Islet precursor cell (in vitro differentiated cells): ENCODE measurements around the gene LGMN.
"Not testable (repeated sequence)": the region's sequence is repeated elsewhere in the genome, so short reads cannot be mapped to it uniquely, and the experiment has no call there.

Source experiments
- DNase-seq: peaks from one replicate; pipeline ENCODE4 v3.0.0-alpha.2; 2018

Gene LGMN

GRCh38 chr14:92759679-92760523 is 11.5 kb upstream of the LGMN start:
- no peak for DNase-seq

- no peak for DNase-seq
Observed at GRCh38 chr14:92759300-92759678, 10.9 kb upstream of the LGMN start.

- no peak for DNase-seq
Observed at GRCh38 chr14:92756446-92756845, 8.0 kb upstream of the LGMN start.

- DNase-seq = no peak
Observed at GRCh38 chr14:92755495-92755894, 7.1 kb upstream of the LGMN start.

GRCh38 chr14:92754966-92755365 is 6.5 kb upstream of the LGMN start:
- DNase-seq = peak; percentile 60

- no peak for DNase-seq
Observed at GRCh38 chr14:92753250-92753649, 4.8 kb upstream of the LGMN start.

GRCh38 chr14:92751819-92752218 is 3.4 kb upstream of the LGMN start:
- DNase-seq = no peak

- DNase-seq = no peak
Observed at GRCh38 chr14:92750994-92751400, 2.6 kb upstream of the LGMN start.

GRCh38 chr14:92750222-92750728 is 1.8 kb upstream of the LGMN start:
- DNase-seq = not testable (repeated sequence)

GRCh38 chr14:92747701-92748258 is 647 bp downstream of the LGMN start:
- no peak for DNase-seq

GRCh38 chr14:92744198-92744597 is 4.2 kb downstream of the LGMN start:
- no peak for DNase-seq

GRCh38 chr14:92740440-92740839 is 8.0 kb downstream of the LGMN start:
- DNase-seq = no peak

GRCh38 chr14:92737619-92738188 is 10.7 kb downstream of the LGMN start:
- no peak for DNase-seq

- no peak for DNase-seq
Observed at GRCh38 chr14:92737206-92737605, 11.2 kb downstream of the LGMN start.

- DNase-seq = peak; percentile 63
Observed at GRCh38 chr14:92735344-92735743, 13.1 kb downstream of the LGMN start.

- DNase-seq = no peak
Observed at GRCh38 chr14:92734618-92735017, 13.8 kb downstream of the LGMN start.

- no peak for DNase-seq
Observed at GRCh38 chr14:92733007-92733406, 15.4 kb downstream of the LGMN start.

- no peak for DNase-seq
Observed at GRCh38 chr14:92731622-92732115, 16.8 kb downstream of the LGMN start.

GRCh38 chr14:92729634-92730358 is 18.6 kb downstream of the LGMN start:
- DNase-seq = no peak

- DNase-seq = no peak
Observed at GRCh38 chr14:92728759-92729364, 19.6 kb downstream of the LGMN start.

GRCh38 chr14:92726933-92727262 is 21.5 kb downstream of the LGMN start:
- no peak for DNase-seq

- peak; percentile 73 for DNase-seq
Observed at GRCh38 chr14:92726135-92726932, 22.1 kb downstream of the LGMN start.
